Measurements from ENCODE around the gene XAGE3.
"Not testable (repeated sequence)": the region's sequence is repeated elsewhere in the genome, so short reads cannot be mapped to it uniquely, and the experiment has no call there.

The XAGE3 gene

GRCh38 chrX:52867610-52868348, at the start of gene XAGE3:
TSS of gene XAGE3 (minus strand) at chrX:52868083. CDS start at chrX:52867133, 950 bp downstream.
- DNase-seq (ENCODE audit: low read depth, low spot score), result no peak

GRCh38 chrX:52914704-52915103, 46.8 kb upstream of the XAGE3 start:
- not testable (repeated sequence) for DNase-seq (ENCODE audit: low read depth, low spot score)

- DNase-seq (ENCODE audit: low read depth, low spot score), result not testable (repeated sequence)
Measured at GRCh38 chrX:52913681-52914080, 45.8 kb upstream of the XAGE3 start.

GRCh38 chrX:52909313-52909969, 41.6 kb upstream of the XAGE3 start:
- DNase-seq (ENCODE audit: low read depth, low spot score), result not testable (repeated sequence)

GRCh38 chrX:52907900-52908299, 40.0 kb upstream of the XAGE3 start:
- DNase-seq (ENCODE audit: low read depth, low spot score), result not testable (repeated sequence)

- DNase-seq (ENCODE audit: low read depth, low spot score), result not testable (repeated sequence)
Measured at GRCh38 chrX:52907137-52907536, 39.3 kb upstream of the XAGE3 start.

GRCh38 chrX:52906072-52906471, 38.2 kb upstream of the XAGE3 start:
- DNase-seq (ENCODE audit: low read depth, low spot score), result not testable (repeated sequence)

- DNase-seq (ENCODE audit: low read depth, low spot score), result not testable (repeated sequence)
Measured at GRCh38 chrX:52905531-52905930, 37.6 kb upstream of the XAGE3 start.

GRCh38 chrX:52896855-52897709, 29.2 kb upstream of the XAGE3 start, which contains the start of gene FAM156B:
TSS of gene FAM156B (plus strand) at chrX:52897330. CDS start at chrX:52907226, 9,896 bp downstream.
- not testable (repeated sequence) for DNase-seq (ENCODE audit: low read depth, low spot score)

GRCh38 chrX:52896438-52896837, 28.6 kb upstream of the XAGE3 start:
- not testable (repeated sequence) for DNase-seq (ENCODE audit: low read depth, low spot score)

- not testable (repeated sequence) for DNase-seq (ENCODE audit: low read depth, low spot score)
Measured at GRCh38 chrX:52888090-52888489, 20.2 kb upstream of the XAGE3 start.

GRCh38 chrX:52887459-52887858, 19.6 kb upstream of the XAGE3 start:
- not testable (repeated sequence) for DNase-seq (ENCODE audit: low read depth, low spot score)

- DNase-seq (ENCODE audit: low read depth, low spot score), result not testable (repeated sequence)
Measured at GRCh38 chrX:52876386-52876785, 8.5 kb upstream of the XAGE3 start.

- DNase-seq (ENCODE audit: low read depth, low spot score), result not testable (repeated sequence)
Measured at GRCh38 chrX:52875436-52875835, 7.6 kb upstream of the XAGE3 start.

- DNase-seq (ENCODE audit: low read depth, low spot score), result no peak
Measured at GRCh38 chrX:52874661-52875060, 6.8 kb upstream of the XAGE3 start.

- not testable (repeated sequence) for DNase-seq (ENCODE audit: low read depth, low spot score)
Measured at GRCh38 chrX:52873825-52874224, 5.9 kb upstream of the XAGE3 start.

- DNase-seq (ENCODE audit: low read depth, low spot score), result no peak
Measured at GRCh38 chrX:52870046-52870445, 2.2 kb upstream of the XAGE3 start.

GRCh38 chrX:52865343-52865998, 2.4 kb downstream of the XAGE3 start:
- no peak for DNase-seq (ENCODE audit: low read depth, low spot score)

- not testable (repeated sequence) for DNase-seq (ENCODE audit: low read depth, low spot score)
Measured at GRCh38 chrX:52856991-52857525, 10.8 kb downstream of the XAGE3 start.

GRCh38 chrX:52852110-52852860, 15.6 kb downstream of the XAGE3 start:
- DNase-seq (ENCODE audit: low read depth, low spot score), result no peak
